A204.1 (cell line): ENCODE results near the gene MAPK12.

Experiments
- FAIRE-seq: peaks from 2 replicates; lab custom pipeline; 2012; peaks lifted over from hg19 to GRCh38; lab: Jason Lieb, UNC

The MAPK12 gene

DNA sequence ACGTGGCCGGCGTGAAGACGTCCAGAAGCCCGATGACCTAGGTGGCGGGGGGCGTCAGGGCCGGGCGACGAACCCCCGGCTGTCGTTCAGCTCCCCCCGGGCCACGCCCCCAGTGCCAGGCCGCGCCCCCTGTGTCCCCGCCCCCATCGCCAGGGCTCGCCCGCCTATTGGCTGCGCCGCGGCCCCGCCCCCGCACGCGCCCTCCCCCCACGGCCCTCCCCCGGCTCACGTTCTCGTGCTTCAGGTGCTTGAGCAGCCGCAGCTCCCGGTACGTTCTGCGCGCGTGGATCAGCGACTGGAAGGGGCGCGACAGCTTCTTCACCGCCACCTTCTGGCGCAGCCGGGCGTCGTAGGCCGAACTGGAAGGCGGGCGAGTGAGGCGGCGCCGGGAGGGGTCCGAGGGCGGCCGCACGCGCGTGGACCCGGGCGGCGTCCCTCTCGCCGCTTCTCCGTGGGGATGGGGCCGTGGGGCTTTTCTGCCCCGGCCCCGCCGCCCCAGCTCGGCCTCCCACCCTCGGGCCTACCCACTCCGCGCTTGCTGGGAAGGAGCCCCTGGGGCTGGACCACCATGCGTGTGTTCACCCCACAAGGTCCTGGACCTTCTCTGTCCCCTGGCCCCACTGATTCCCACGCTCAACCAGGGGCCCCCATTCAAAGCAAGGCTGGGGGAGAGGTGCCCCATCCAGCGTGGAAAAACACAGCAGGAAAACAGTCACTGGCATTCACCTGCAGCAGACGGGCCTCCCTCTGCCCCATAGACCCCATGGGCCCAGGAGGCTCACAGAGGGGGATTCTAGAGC is 6.3 kb upstream of the MAPK12 start:
- FAIRE-seq: no peak

DNA sequence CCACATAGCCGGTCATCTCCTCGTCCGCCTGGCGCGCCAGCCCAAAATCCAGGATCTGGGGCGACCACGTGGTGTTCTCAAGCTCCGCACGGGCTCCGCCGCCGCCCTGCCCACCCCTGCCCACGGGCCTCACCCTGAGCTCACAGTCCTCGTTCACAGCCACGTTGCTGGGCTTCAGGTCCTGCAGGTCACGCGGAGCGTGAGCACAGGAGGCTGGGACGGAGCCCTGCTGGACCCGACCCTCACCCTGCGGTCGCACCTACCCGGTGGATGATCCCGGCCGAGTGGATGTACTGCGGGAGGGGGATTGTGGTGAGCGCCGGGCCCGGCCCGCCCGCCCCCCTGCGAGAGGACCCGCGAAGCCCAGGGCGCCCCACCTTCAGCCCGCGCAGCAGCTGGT is 5.5 kb upstream of the MAPK12 start:
- no peak for FAIRE-seq

- FAIRE-seq: no peak
These were observed 3.6 kb upstream of the MAPK12 start for GRCh38 chr22:50264946-50265669.

DNA sequence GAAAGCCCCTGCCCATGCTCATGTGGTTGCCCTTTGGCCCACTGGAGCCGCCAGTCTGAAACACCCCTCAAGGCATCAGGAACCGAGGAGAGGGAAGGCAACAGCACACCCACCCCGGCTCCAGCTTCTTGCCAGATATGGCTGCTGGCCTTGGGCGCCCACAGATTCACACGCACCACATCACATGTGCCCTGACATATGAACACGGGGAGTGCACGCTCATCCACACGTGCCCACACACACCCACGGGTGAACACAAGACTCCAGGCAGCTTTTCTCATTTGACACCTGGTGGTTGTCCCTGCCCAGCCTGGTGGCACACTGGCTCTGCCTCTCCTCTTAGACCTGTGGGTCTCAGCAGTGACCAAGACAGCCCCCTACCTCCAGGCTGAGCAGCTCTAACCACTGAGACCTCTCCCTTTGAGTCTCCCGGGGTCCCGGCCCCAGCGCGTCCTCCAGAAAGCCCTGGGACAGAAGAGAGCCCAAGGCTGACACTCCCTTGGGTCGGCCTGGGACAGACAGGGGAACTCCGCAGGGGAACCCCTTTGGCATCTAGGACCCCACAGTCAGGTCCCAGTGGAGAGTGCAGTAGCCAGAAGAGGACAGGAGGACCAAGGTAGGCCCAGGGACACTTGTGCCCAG is 2.7 kb upstream of the MAPK12 start:
- FAIRE-seq: no peak

DNA sequence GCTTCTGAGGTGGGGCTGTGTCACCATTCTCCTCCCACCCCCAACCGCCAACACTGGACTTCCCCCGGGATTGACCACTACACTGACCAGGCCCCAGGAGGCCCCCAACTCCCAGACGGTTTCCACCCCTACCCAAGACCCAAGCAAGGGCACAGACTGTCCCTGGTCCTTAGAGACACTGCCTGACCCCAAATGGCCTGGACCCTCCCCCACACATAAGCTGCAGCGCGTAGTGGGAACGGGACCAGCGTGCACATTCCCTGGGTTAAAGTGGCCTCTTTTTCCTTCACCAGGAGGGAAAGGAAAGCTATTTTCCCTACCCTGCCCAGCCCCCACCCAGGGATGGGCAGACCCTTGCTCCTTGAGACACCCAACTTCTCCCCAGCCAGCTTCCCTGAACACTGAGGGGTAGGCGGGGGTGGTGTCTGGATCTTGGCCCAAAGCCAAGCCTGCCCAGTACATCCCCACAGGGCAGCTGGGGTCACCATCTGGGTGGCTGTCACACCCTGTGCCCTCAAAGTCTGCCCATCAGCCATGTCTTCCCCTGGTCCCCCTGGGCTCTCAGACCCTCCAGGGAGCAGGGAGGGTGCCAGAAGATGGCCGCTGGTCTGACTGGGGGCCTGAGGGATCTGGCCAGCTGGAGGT is 1.6 kb upstream of the MAPK12 start:
- no peak for FAIRE-seq

DNA sequence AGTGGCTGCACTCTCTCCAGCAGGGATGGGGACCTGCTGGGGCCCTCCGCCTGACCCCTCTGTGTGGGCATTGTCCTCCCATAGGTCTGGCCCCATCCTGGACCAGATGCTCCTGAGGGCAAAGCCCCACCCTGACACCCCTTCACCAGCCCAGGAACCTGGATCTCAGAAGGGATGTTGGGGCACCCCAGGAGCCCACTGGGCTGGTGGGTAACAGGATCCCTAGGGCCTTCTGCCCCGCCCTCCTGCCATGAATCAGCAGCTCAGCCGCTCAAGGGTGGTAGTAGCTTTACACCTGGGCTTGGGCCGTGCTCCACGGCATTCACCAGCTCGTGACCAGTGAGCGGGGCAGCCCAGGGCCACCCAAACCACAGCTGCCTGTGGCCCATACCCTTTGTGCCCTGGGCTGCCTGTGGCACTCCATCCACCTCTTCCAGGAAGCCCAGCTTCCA is 1.0 kb upstream of the MAPK12 start:
- no peak for FAIRE-seq

DNA sequence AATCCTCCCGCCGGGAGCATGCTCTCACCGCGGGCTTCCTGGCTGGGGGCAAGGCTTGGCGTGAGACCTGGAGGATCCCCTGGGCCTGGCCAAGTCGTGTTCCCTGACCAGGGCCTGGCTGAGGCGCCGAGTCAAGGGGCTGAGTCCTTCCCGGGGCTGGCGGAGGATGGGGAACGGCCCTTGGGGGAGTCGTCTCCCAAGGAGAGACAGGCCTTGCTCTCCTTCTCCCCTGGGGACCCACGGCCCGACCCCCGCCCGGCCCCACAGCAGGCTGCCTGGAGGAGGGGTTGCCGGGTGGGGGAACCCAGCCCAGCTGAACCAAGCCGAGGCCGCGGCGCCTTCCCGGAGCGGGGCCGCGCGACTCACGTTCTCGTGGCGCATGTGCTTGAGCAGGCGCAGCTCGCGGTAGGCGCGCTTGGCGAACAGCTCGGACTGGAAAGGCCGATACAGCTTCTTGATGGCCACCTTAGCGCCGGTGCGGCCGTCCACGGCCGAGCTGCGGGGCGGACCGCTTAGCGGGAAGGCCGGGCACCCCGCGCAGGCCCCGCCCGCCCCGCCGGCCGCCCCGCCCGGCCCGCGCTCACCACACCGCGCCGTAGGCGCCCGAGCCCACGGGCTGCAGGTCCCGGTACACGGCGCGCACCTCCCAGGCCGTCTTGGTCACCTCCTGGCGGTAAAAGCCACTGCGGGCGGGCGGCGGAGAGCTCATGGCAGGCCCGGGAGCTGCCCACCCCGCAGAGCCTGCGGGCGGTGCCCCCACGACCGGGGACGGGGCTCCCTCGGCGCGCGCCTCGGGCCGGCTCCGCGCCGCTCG is 475 bp downstream of the MAPK12 start:
- FAIRE-seq: no peak

DNA sequence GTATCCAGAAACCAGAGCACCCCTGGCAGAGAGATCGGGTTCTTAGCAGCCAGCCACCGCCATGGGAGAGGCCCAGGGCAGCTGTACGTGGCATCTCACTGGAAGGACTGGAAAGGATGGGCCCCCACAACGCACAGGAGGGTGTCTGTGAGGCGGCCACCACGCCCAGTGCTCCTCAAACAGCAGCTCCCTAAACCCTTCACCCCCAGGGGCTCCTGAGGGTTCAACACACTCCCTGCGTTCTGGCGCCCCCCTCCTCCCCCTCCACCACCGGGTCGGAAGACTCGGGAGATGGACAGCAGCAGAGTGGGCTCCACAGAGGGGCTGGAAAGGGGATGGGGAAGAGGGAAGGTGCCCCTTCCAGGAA is 1.1 kb downstream of the MAPK12 start:
- no peak for FAIRE-seq

DNA sequence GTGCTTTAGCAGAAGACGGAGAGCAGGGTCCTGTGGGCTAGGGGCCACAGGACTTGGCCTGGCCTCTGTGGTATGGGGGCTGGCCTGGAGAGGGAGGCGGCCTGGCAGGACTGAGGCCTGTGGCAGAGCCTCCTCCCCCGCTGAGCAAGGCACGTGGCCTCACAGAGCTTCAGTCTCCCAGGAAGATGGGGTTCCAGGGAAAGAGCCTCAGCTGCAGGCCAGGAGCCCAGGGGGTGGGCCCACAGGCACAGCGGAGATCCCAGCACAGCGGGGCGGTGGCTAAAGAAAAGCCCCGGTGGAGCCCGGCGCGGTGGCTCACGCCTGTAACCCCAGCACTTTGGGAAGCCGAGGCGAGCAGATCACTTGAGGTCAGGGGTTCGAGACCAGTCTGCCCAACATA is 2.2 kb downstream of the MAPK12 start:
- FAIRE-seq: no peak

DNA sequence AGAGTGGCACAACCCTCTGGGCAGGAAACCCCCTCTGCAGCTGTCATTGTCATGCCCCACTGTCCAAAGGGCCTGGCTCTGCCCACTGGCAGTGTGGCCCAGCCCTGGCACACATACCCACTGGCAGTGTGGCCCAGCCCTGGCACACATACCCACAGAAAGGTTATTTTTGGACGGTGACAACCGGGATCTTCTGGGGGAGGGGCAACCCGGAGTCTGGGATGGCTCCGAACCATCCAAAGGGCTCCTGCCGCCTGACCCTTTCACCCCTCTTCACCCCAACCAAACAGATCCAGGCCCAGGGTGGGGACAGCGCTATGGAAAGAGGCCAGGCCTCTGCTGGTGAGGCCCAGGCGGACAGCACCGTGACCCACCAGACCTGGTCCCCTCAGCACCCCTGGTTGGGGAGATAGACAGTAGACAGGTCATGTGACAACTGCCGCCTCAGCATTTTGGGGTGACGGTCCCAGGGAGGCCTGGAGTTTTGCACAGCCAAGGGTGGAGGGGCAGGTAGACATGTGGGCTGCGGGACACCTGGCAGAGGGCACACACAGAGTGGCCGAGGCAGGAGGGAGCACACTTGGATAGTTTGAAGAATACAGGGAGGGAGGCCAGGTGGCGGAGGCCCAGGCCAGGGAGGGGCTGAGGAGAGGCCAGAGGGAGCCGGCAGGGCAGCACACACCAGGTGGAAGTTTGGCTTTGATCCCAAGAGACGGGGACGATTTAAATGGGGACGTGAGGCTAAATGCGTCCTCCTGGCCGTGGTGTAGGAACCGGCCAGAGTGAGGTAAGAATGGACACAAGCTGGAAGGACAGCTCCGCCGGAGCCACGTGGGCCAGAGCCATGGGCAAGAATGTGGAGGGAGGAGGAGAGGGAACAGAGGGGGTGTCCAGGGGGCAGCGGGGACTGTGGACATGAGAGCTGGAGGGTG is 2.9 kb downstream of the MAPK12 start:
- no peak for FAIRE-seq

DNA sequence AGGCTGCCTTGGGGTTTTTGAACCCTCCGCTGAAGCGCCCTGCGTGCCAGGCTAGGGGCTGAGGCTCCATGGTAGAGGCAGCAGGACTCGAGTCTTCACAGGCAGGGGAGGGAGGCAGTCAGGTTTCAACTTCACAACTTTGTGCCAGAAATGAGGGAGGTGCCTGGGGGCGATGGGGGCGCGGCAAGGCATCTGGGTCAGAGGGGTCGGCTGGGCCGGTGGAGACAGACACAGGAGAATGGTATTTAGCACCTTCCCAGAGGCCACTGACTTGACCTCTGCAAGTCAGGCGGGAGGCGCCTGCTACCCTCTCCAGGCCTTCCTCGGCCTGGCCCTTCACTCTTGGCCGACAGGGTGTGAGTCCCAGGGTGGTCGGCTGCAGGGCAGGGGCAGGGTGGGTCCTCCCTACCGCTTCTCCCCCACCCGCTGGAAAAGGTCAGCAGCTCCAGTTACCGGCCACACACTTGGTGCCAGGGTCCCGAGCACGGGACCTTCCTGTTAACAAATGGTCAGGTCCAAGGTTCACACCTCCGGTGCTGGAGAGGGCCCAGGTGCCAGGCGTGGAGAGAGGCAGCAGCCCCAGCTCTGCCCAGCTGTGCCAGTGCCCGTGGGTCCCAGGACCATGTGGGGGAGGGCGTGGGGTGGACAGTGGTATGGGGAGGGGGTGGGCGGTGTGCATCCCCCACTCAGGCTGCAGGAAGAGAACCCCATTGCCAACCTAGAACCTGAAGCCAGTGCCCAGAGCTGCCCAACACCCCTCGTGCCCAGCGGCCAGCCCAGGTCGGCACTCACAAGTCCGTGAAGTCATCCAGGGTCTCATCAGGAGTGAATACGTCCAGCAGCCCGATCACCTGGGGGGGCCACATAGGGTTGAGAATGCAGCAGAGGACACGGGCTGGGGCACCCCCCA is 3.8 kb downstream of the MAPK12 start:
- FAIRE-seq: no peak

- FAIRE-seq: no peak
These were observed 4.4 kb downstream of the MAPK12 start for GRCh38 chr22:50257041-50257440.

DNA sequence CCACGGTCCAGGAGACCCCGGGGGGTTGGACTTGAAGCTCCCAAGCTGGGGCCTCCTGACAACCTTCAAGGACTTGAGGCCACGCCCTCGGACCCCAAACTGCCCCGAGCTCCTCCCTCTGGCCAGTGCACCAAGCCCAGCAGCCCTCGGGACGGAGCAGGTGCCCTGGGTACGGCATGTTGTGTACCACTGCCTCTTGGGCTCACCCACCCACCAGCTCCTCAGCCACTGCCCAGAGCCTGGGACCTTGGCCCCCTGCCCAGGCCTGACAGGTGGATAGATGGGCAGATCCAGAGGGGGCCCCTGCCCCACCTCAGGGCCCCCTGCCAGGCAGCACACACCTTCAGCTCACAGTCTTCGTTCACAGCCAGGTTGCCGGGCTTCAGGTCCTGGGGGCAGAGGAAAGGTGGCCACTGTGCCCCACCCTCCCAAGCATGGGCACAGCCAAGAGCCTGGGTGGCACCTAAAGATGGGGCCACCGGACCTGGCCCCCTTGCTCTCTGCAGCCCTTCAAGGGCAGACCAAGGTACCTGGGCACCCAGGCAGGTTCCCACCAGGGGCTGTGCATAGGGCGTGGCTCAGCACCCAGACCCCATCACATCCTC is 5.1 kb downstream of the MAPK12 start:
- FAIRE-seq: no peak

- no peak for FAIRE-seq
These were observed 5.9 kb downstream of the MAPK12 start for GRCh38 chr22:50255607-50256006.

DNA sequence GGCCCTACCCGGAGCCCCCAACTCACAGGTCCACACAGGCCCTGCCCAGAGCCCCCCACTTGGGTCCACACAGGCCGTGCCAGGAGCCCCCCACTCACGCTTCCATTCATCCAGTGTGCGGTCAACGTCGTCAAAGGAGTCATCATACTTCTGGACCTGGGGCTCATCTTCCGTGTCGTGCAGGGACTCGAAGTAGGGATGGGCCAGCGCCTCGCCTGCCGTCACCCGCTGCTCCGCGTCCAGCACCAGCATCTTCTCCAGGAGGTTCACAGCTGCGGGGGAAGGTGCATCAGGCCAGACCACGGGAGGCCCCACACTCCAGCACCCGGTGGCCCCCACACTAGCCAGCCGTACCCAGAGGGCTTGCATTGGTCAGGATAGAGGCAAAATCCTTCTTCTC is 6.4 kb downstream of the MAPK12 start:
- FAIRE-seq: no peak

DNA sequence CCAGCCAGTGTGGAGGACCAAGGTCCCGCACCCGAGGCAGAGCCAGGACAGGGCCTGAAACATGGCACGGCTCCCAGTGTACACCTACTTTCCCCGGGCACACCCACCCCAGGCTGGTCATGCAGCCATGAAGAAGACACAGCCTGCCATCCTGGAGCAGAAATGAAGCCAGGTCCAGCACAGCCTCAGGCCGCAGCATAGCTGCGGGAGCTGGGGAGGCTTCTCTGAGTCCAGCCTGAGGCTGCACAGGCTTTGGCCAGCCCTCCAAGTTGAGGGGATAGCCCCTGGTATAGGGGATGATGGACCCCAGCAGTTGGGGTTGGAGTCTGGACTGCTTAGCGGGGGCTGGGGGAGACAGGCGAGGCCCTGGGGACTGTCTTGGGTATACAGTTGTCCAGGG is 7.5 kb downstream of the MAPK12 start:
- no peak for FAIRE-seq

DNA sequence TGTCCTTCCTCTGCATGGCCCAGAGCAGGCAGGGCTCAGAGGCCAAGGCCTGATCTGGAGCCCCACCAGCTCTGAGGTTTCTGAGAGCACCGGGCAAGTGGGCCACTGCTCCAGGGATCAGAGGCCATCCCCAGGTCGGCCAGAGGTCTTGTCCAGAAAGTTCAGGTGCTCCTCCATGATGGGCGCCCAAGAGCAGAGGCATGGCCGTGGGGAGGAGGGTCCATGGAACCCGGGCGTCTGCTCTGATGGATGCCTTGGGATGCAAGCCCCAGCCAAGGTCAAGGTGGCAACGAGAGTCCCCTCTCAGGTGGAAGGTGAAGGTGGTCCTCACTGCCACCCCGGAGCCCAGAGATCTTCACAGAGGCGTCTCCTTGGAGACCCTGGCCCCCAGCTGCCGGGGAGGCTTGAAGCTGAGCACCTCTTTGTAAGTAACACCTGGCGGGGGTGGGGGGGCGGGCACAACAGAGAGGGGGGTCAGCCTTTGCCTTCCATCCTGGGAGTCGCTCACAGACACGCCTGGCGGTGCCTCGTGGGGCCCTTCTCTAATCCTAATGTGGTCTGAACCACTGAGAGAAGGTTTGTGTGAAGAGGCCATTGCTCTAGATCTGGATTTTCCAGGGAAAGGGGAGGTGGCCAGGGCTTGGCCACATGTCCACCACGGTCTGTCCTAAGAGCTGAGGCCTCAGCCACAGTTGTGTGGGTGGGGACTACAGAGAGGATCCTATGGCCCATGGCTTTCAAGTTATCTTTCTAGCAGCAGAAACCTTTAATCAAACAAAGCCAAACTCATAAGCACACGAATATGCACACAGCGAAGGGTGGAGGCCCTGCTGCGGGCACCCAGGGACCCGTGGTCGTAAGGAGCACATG is 8.2 kb downstream of the MAPK12 start:
- no peak for FAIRE-seq
